Body of pancreas (tissue), 4 donors: Measurements from ENCODE around the gene PHKB.

Experiments
- CTCF ChIP-seq, 7 experiments: fragments of 450-650 bp in 4 of 7; fragments of 200-600 bp in 3 of 7; sonication (generic) in 3 of 7; IDR thresholded peaks; one replicate each; pipeline ENCODE4 v1.5.1; 2016 to 2019; ENCODE audit warnings: antibody characterized with exemption in 7 of 7
- POLR2A ChIP-seq, 3 donors: fragments of 450-650 bp; IDR thresholded peaks; one replicate each; pipeline ENCODE4 v1.6.1; 2016; ENCODE audit warnings: antibody characterized with exemption in 3 of 3, mild to moderate bottlenecking in 2 of 3

GRCh38 chr16:47697826-47698225 lies 236.7 kb downstream of the PHKB start:
- TF ChIP-seq CTCF (IDR thresholded peaks at IDR 0.05) (no peak), POLR2A (IDR thresholded peaks at IDR 0.05) (no peak)
